Thoracic aorta (tissue), 2 donors: ENCODE data around the gene SEL1L3. TPM values are rescaled to one million over a fixed set of nuclear protein-coding genes. Genes with fewer than 3 reads are reported as not detected.

Experiments
- ATAC-seq: fragments of 150-250 bp; one replicate; pipeline ENCODE4 v1.8.0; 2017; ENCODE audit warnings: low read depth; ENCODE audit not compliant: insufficient number of reproducible peaks, low FRiP score
- DNase-seq: peaks from one replicate; pipeline ENCODE4 v3.0.0-alpha.2; 2020; ENCODE audit warnings: low spot score
- H3K27ac ChIP-seq, 2 donors: fragments of 200-600 bp; sonication (generic); 1 replicate in 1 of 2; 2 replicates in 1 of 2; pipeline ENCODE4 v1.5.1; 2016; ENCODE audit warnings: mild to moderate bottlenecking in 2 of 2, moderate library complexity in 2 of 2
- H3K27me3 ChIP-seq: fragments of 200-600 bp; sonication (generic); replicated peaks from 2 replicates; pipeline ENCODE4 v1.6.0; 2016; ENCODE audit warnings: mild to moderate bottlenecking; ENCODE audit not compliant: insufficient read depth
- H3K36me3 ChIP-seq: fragments of 200-600 bp; sonication (generic); one replicate; pipeline ENCODE4 v1.5.1; 2016
- H3K4me1 ChIP-seq, 2 donors: fragments of 200-600 bp; sonication (generic); 1 replicate in 1 of 2; 2 replicates in 1 of 2; pipeline versions ENCODE4 v1.5.1 to v1.6.0; 2016; ENCODE audit warnings: low read depth in 2 of 2, mild to moderate bottlenecking in 1 of 2; ENCODE audit not compliant: control insufficient read depth in 1 of 2
- H3K4me3 ChIP-seq: fragments of 200-600 bp; sonication (generic); 2 replicates; pipeline ENCODE4 v1.5.1; 2016; ENCODE audit warnings: mild to moderate bottlenecking
- H3K9me3 ChIP-seq: fragments of 200-600 bp; sonication (generic); 2 replicates; pipeline ENCODE4 v1.5.1; 2016
- CTCF ChIP-seq: fragments of 200-600 bp; sonication (generic); IDR thresholded peaks from one replicate; pipeline ENCODE4 v1.5.1; 2019; ENCODE audit warnings: antibody characterized with exemption
- total RNA-seq, 2 donors: library from RNA; depleted of rRNA; stranded (reverse); fragments of >200 nt; gene quantifications; one replicate each; pipeline versions ENCODE4 v1.1.0 to v1.2.3, GENCODE V29; 2016

Gene SEL1L3
- total RNA-seq, 2 donors from 2014 or later, result 9.9 to 34.8 TPM

- H3K9me3 ChIP-seq, result no peaks in the 10 kb centered on the region
- H3K27ac ChIP-seq, result no peak overlapping the region
- H3K4me3 ChIP-seq, result no peak overlapping the region
- no peaks in the 10 kb centered on the region for H3K27me3 ChIP-seq
- ATAC-seq (no peak), DNase-seq (no peak)
- no peaks in the 10 kb centered on the region for H3K36me3 ChIP-seq
- peaks cover 3 to 10% of the 10 kb centered on the region in 2 donors for H3K4me1 ChIP-seq
- TF ChIP-seq CTCF, result no peak
Observed at GRCh38 chr4:25842229-25842845, 20.5 kb downstream of the SEL1L3 start.

- Histone ChIP-seq H3K27me3 (no peaks in the 10 kb centered on the region), H3K9me3 (no peaks in the 10 kb centered on the region), H3K36me3 (no peaks in the 10 kb centered on the region), H3K27ac (no peak overlapping the region), H3K4me1 (peaks cover 3 to 10% of the 10 kb centered on the region in 2 donors), H3K4me3 (no peak overlapping the region)
- DNase-seq (no peak), ATAC-seq (no peak)
- TF ChIP-seq CTCF, result no peak
Observed at GRCh38 chr4:25839687-25840086, 23.1 kb downstream of the SEL1L3 start.

- Histone ChIP-seq H3K9me3 (no peaks in the 10 kb centered on the region), H3K36me3 (no peaks in the 10 kb centered on the region), H3K4me1 (peaks cover 2 to 10% of the 10 kb centered on the region in 2 donors), H3K27me3 (no peaks in the 10 kb centered on the region), H3K4me3 (no peak overlapping the region), H3K27ac (no peak overlapping the region)
- DNase-seq (no peak), ATAC-seq (no peak)
- TF ChIP-seq CTCF, result no peak
Observed at GRCh38 chr4:25839233-25839632, 23.6 kb downstream of the SEL1L3 start.

- Histone ChIP-seq H3K9me3 (no peaks in the 10 kb centered on the region), H3K27ac (no peak overlapping the region), H3K27me3 (no peaks in the 10 kb centered on the region), H3K36me3 (no peaks in the 10 kb centered on the region), H3K4me3 (no peak overlapping the region), H3K4me1 (peaks cover 0 to 3% of the 10 kb centered on the region in 2 donors)
- ATAC-seq, result no peak
- TF ChIP-seq CTCF, result no peak
- no peak for DNase-seq
Observed at GRCh38 chr4:25838526-25838925, 24.3 kb downstream of the SEL1L3 start.

- no peaks in the 10 kb centered on the region for H3K4me1 ChIP-seq
- H3K27me3 ChIP-seq, result no peaks in the 10 kb centered on the region
- no peak for TF ChIP-seq CTCF
- no peak overlapping the region for H3K4me3 ChIP-seq
- no peak overlapping the region for H3K27ac ChIP-seq
- ATAC-seq, result no peak
- no peaks in the 10 kb centered on the region for H3K36me3 ChIP-seq
- no peaks in the 10 kb centered on the region for H3K9me3 ChIP-seq
- DNase-seq, result no peak
Observed at GRCh38 chr4:25837107-25837506, 25.7 kb downstream of the SEL1L3 start.
